GM18868 (cell line): ENCODE measurements around the gene MYO6.
"Not testable (repeated sequence)": the region's sequence is repeated elsewhere in the genome, so short reads cannot be mapped to it uniquely, and the experiment has no call there.

Experiments used
- ATAC-seq: cut with Tn5 transposase; IDR thresholded peaks from one replicate; pipeline ENCODE4 v1.9.1; 2021; ENCODE audit warnings: mild to moderate bottlenecking, moderate library complexity; ENCODE audit not compliant: unreplicated experiment

Gene MYO6

GRCh38 chr6:75880305-75880704, 131.3 kb downstream of the MYO6 start:
- ATAC-seq: no peak

GRCh38 chr6:75882734-75883133, 133.7 kb downstream of the MYO6 start:
- no peak for ATAC-seq

- ATAC-seq: no peak
Measured at GRCh38 chr6:75884822-75885221, 135.8 kb downstream of the MYO6 start.

- ATAC-seq: no peak
Measured at GRCh38 chr6:75892384-75892783, 143.3 kb downstream of the MYO6 start.

GRCh38 chr6:75893058-75893775, 144.2 kb downstream of the MYO6 start:
- ATAC-seq: peak; percentile 87

GRCh38 chr6:75893776-75894152, 144.7 kb downstream of the MYO6 start:
- ATAC-seq: peak; percentile 5

GRCh38 chr6:75896526-75896925, 147.5 kb downstream of the MYO6 start:
- ATAC-seq: no peak

GRCh38 chr6:75900216-75900615, 151.2 kb downstream of the MYO6 start:
- not testable (repeated sequence) for ATAC-seq

- not testable (repeated sequence) for ATAC-seq
Measured at GRCh38 chr6:75905129-75905528, 156.1 kb downstream of the MYO6 start.

- ATAC-seq: no peak
Measured at GRCh38 chr6:75906871-75907270, 157.8 kb downstream of the MYO6 start.

GRCh38 chr6:75907444-75907843, 158.4 kb downstream of the MYO6 start:
- no peak for ATAC-seq

- no peak for ATAC-seq
Measured at GRCh38 chr6:75913040-75913439, 164.0 kb downstream of the MYO6 start.

- no peak for ATAC-seq
Measured at GRCh38 chr6:75922226-75922625, 173.2 kb downstream of the MYO6 start.

GRCh38 chr6:75926293-75927168, 177.5 kb downstream of the MYO6 start:
- ATAC-seq: peak; percentile 77

GRCh38 chr6:75931011-75931680, 182.1 kb downstream of the MYO6 start:
- no peak for ATAC-seq

- peak; percentile 47 for ATAC-seq
Measured at GRCh38 chr6:75932067-75932466, 183.0 kb downstream of the MYO6 start.

GRCh38 chr6:75933387-75933975, 184.4 kb downstream of the MYO6 start:
- no peak for ATAC-seq

GRCh38 chr6:75934643-75935472, 185.8 kb downstream of the MYO6 start:
- ATAC-seq: peak; percentile 72

GRCh38 chr6:75935473-75935793, 186.4 kb downstream of the MYO6 start:
- ATAC-seq: no peak

GRCh38 chr6:75936682-75937081, 187.6 kb downstream of the MYO6 start:
- ATAC-seq: no peak
